A673 (cell line): Measurements from ENCODE around the gene PAOX.

ENCODE experiments used
- EZH2 ChIP-seq: fragments of 200-600 bp; sonication (generic); IDR thresholded peaks from 2 replicates; pipeline ENCODE4 v1.6.1; 2017; ENCODE audit warnings: borderline replicate concordance, low read depth, mild to moderate bottlenecking, mixed read lengths, antibody characterized with exemption, low read length; ENCODE audit not compliant: poor library complexity, severe bottlenecking
- TF ChIP-seq, protein P1 (sequence below): fragments of 300-800, 200-600 bp; sonication (generic); conservative IDR thresholded peaks from 2 replicates; pipeline ENCODE4 v1.5.1; 2017; ENCODE audit warnings: low read depth, mild to moderate bottlenecking, antibody characterized with exemption, low read length, moderate library complexity, mixed read lengths

GRCh38 chr10:133399123-133399601 is 20.1 kb downstream of the PAOX start:
- TF ChIP-seq, protein P1, sequence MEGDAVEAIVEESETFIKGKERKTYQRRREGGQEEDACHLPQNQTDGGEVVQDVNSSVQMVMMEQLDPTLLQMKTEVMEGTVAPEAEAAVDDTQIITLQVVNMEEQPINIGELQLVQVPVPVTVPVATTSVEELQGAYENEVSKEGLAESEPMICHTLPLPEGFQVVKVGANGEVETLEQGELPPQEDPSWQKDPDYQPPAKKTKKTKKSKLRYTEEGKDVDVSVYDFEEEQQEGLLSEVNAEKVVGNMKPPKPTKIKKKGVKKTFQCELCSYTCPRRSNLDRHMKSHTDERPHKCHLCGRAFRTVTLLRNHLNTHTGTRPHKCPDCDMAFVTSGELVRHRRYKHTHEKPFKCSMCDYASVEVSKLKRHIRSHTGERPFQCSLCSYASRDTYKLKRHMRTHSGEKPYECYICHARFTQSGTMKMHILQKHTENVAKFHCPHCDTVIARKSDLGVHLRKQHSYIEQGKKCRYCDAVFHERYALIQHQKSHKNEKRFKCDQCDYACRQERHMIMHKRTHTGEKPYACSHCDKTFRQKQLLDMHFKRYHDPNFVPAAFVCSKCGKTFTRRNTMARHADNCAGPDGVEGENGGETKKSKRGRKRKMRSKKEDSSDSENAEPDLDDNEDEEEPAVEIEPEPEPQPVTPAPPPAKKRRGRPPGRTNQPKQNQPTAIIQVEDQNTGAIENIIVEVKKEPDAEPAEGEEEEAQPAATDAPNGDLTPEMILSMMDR: no peak
- no peak for TF ChIP-seq EZH2
